Hepatocyte (in vitro differentiated cells): Measurements from ENCODE around the gene CBLL2.

Source experiments
- EZH2 ChIP-seq: fragments of 200-600 bp; sonication (generic); IDR thresholded peaks from 2 replicates; pipeline ENCODE4 v1.6.1; 2016; ENCODE audit warnings: antibody characterized with exemption, mild to moderate bottlenecking, borderline replicate concordance
- TF ChIP-seq, protein P1 (sequence below): fragments of 200-600 bp; sonication (generic); IDR thresholded peaks from 2 replicates; pipeline ENCODE4 v1.5.1; 2016; ENCODE audit warnings: antibody characterized with exemption, mild to moderate bottlenecking; ENCODE audit not compliant: poor library complexity

DNA sequence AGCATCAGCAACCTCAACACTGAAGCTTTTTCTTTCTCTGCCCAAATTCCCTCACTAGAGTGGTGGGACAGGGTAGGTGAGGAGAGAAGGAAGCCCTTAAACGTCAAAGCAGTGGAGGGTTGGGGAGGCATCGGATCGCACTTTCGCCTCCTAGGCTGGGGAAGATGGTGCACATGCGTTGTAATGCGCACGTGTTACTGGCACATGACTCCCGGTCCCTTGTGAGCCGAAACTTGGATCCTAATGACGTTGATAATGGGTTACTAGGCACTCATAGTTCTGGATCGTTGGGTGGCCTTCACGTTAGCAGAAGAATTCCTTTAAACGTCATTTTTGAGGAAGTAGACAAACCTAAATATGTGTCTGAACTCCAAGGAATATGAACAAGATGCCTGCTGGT, at the start of gene CBLL2:
- TF ChIP-seq, protein P1, sequence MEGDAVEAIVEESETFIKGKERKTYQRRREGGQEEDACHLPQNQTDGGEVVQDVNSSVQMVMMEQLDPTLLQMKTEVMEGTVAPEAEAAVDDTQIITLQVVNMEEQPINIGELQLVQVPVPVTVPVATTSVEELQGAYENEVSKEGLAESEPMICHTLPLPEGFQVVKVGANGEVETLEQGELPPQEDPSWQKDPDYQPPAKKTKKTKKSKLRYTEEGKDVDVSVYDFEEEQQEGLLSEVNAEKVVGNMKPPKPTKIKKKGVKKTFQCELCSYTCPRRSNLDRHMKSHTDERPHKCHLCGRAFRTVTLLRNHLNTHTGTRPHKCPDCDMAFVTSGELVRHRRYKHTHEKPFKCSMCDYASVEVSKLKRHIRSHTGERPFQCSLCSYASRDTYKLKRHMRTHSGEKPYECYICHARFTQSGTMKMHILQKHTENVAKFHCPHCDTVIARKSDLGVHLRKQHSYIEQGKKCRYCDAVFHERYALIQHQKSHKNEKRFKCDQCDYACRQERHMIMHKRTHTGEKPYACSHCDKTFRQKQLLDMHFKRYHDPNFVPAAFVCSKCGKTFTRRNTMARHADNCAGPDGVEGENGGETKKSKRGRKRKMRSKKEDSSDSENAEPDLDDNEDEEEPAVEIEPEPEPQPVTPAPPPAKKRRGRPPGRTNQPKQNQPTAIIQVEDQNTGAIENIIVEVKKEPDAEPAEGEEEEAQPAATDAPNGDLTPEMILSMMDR = no peak
- no peak for TF ChIP-seq EZH2
